Lower lobe of right lung (tissue), 2 donors: ENCODE measurements around the gene GALNTL6. TPM values are rescaled to one million over a fixed set of nuclear protein-coding genes. Genes with fewer than 3 reads are reported as not detected.

Experiments used
- ATAC-seq, 2 donors: fragments of 200-7000 bp; cut with Tn5 transposase; one replicate each; pipeline ENCODE4 v1.9.1; 2020 to 2022; ENCODE audit warnings: mild to moderate bottlenecking in 2 of 2, moderate library complexity in 2 of 2
- DNase-seq: peaks from one replicate; pipeline ENCODE4 v3.0.0-alpha.2; 2020
- H3K27ac ChIP-seq: fragments of 200-600 bp; one replicate; pipeline ENCODE4 v1.8.0; 2022
- H3K27me3 ChIP-seq: fragments of 200-600 bp; one replicate; pipeline ENCODE4 v1.8.0; 2022; ENCODE audit warnings: low read depth
- H3K36me3 ChIP-seq: fragments of 200-600 bp; one replicate; pipeline ENCODE4 v1.8.0; 2022; ENCODE audit warnings: mild to moderate bottlenecking
- H3K4me1 ChIP-seq: fragments of 200-600 bp; one replicate; pipeline ENCODE4 v1.8.0; 2022
- H3K4me3 ChIP-seq: fragments of 200-600 bp; one replicate; pipeline ENCODE4 v1.8.0; 2022; ENCODE audit warnings: mild to moderate bottlenecking
- H3K9me3 ChIP-seq: fragments of 200-600 bp; one replicate; pipeline ENCODE4 v1.8.0; 2022
- intact Hi-C: fragments of 100-400 bp; cut with DNase I; formaldehyde crosslinking; loops from one replicate; pipeline ENCODE4 v1.11.0; 2022
- total RNA-seq: library from RNA; stranded (reverse); fragmentation: NEBNext Ultra II Directional; extraction: Animal tissue kit (Norgen Biotek cat#: 25700); gene quantifications from one replicate; pipeline ENCODE4 v1.2.1, GENCODE V29; 2021
- TF ChIP-seq, protein P1 (sequence below): fragments of 200-600 bp; IDR thresholded peaks from one replicate; pipeline ENCODE4 v1.8.0; 2022; ENCODE audit warnings: antibody characterized with exemption, mild to moderate bottlenecking
- donor health status: DM: no; HTN: yes; CAD: no; lungs with severe emphysema.

The GALNTL6 gene
- total RNA-seq, 1 donor from 2014 or later: not detected

GRCh38 chr4:172177382-172177781 lies 364.2 kb downstream of the GALNTL6 start:
- no peaks in the 10 kb centered on the region for H3K36me3 ChIP-seq
- no peaks in the 10 kb centered on the region for H3K27me3 ChIP-seq
- no peaks in the 10 kb centered on the region for H3K4me1 ChIP-seq
- DNase-seq (no peak), ATAC-seq (no peak)
- intact Hi-C loops: no loop called here
- H3K4me3 ChIP-seq: no peak overlapping the region
- no peaks in the 10 kb centered on the region for H3K9me3 ChIP-seq
- no peak overlapping the region for H3K27ac ChIP-seq
- TF ChIP-seq, protein P1, sequence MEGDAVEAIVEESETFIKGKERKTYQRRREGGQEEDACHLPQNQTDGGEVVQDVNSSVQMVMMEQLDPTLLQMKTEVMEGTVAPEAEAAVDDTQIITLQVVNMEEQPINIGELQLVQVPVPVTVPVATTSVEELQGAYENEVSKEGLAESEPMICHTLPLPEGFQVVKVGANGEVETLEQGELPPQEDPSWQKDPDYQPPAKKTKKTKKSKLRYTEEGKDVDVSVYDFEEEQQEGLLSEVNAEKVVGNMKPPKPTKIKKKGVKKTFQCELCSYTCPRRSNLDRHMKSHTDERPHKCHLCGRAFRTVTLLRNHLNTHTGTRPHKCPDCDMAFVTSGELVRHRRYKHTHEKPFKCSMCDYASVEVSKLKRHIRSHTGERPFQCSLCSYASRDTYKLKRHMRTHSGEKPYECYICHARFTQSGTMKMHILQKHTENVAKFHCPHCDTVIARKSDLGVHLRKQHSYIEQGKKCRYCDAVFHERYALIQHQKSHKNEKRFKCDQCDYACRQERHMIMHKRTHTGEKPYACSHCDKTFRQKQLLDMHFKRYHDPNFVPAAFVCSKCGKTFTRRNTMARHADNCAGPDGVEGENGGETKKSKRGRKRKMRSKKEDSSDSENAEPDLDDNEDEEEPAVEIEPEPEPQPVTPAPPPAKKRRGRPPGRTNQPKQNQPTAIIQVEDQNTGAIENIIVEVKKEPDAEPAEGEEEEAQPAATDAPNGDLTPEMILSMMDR: no peak

DNA sequence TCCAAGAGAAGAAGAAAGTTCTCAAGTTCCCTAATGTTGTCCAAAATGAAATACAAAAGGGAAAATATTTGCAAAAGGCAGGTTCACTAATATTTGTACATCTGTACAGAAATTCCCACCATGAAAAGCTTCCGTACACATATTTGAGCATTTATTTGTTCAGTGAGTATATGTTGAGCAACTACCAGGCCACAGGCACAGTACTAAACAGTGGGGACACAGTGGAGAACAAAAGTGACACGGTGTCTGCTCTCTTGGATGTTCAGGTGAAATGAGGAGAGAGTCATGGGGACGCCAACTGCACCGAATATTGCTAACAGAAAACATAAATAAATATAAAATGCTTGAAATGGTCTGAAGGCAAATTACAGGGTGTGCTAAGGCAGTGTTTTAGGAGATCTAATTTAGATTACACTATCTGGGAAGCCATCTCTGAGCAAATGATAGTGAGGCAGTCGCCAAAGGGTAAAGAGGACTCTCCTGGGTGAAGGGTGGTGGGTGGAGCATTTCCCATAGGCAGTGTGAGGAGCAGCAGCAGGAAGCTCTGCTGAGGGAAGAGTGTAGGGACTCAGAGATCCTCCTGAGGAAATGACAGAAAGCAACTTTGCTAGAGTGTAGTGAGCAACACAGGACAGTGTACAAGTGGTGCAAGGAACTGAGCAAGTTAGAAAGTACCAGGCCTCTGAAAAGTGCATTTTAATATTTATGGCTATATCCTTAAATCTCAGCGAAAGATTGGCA lies 375.2 kb downstream of the GALNTL6 start:
- no peak for ATAC-seq
- intact Hi-C loops: no loop called here
- no peak for DNase-seq
- no peaks in the 10 kb centered on the region for H3K27me3 ChIP-seq
- TF ChIP-seq, protein P1: no peak
- no peak overlapping the region for H3K27ac ChIP-seq
- no peaks in the 10 kb centered on the region for H3K4me1 ChIP-seq
- no peak overlapping the region for H3K4me3 ChIP-seq
- no peaks in the 10 kb centered on the region for H3K9me3 ChIP-seq
- H3K36me3 ChIP-seq: no peaks in the 10 kb centered on the region

DNA sequence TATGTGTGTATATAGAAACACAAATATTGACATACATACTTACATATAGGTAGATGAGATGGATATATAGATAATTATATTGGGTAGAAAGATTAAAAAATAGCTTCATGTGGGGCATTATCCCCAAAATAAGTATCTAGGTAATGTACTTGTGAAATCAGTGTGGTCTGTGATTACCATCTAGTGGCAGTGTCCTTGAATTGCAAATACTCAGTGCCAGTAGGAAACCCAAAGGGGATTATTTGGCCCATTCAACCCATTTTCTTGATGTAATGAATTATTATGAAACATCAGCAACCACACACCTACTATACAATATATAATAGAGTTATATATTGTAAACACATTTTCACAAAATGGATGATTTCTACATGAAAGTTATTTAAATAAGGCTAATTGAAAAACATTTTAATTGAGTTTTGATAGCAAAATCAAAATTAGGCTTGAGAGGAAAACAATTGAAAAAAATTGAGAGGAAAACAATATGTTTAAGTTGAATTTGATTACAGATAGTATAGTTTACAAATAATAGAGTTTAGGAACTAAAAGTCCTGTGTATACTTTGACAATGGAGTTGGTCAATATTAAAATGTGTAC lies 389.4 kb downstream of the GALNTL6 start:
- no peak for DNase-seq
- no peak overlapping the region for H3K4me3 ChIP-seq
- intact Hi-C loops: no loop called here
- H3K9me3 ChIP-seq: no peaks in the 10 kb centered on the region
- no peaks in the 10 kb centered on the region for H3K4me1 ChIP-seq
- TF ChIP-seq, protein P1: peak; percentile 31
- H3K27me3 ChIP-seq: no peaks in the 10 kb centered on the region
- no peaks in the 10 kb centered on the region for H3K36me3 ChIP-seq
- H3K27ac ChIP-seq: no peak overlapping the region
- ATAC-seq: no peak

DNA sequence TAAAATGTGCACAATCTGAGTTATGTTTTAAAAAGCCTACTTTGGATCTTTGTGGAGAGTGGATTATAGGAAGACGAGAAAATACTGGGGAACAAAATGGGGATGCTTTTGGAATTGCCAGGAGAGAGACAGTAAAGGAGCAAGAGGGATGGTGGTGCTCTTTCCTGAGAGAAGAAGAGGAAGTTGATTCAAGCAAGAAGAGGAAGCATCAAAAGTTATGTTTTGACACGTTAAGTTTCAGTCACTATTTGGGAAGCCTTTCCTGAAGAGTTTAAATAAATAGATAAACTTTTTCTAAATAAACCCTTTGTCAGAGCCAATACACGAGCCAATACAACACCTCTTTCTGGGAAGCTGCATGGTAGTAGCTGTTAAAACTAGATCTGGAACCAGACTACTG lies 394.1 kb downstream of the GALNTL6 start:
- TF ChIP-seq, protein P1: no peak
- H3K4me3 ChIP-seq: no peak overlapping the region
- H3K9me3 ChIP-seq: no peaks in the 10 kb centered on the region
- DNase-seq (no peak), ATAC-seq (no peak)
- intact Hi-C loops: no loop called here
- no peaks in the 10 kb centered on the region for H3K4me1 ChIP-seq
- no peaks in the 10 kb centered on the region for H3K27me3 ChIP-seq
- no peak overlapping the region for H3K27ac ChIP-seq
- no peaks in the 10 kb centered on the region for H3K36me3 ChIP-seq

- Histone ChIP-seq H3K4me1 (no peaks in the 10 kb centered on the region), H3K27ac (no peak overlapping the region), H3K36me3 (no peaks in the 10 kb centered on the region), H3K9me3 (no peaks in the 10 kb centered on the region), H3K4me3 (no peak overlapping the region), H3K27me3 (no peaks in the 10 kb centered on the region)
- ATAC-seq: no peak
- TF ChIP-seq, protein P1: no peak
- intact Hi-C loops: no loop called here
- DNase-seq: no peak
Measured at GRCh38 chr4:172207886-172208285, 394.7 kb downstream of the GALNTL6 start.
